Pancreas (tissue), 10 donors: ENCODE data around the gene MACROD1. TPM values are rescaled to one million over a fixed set of nuclear protein-coding genes. Genes with fewer than 3 reads are reported as not detected.

ENCODE experiments used
- ATAC-seq, 4 donors: fragments of 200-7000 bp; cut with Tn5 transposase; one replicate each; pipeline versions ENCODE4 v1.8.0 to v1.9.1; 2020; ENCODE audit warnings: mild to moderate bottlenecking in 4 of 4, moderate library complexity in 4 of 4
- DNase-seq, 6 donors: peaks; one replicate each; pipeline ENCODE4 v3.0.0-alpha.2; 2020
- FAIRE-seq: peaks from 2 replicates; lab custom pipeline; 2012; peaks lifted over from hg19 to GRCh38; lab: Jason Lieb, UNC
- H3K27ac ChIP-seq, 4 donors: fragments of 200-600 bp; sonication (generic); 1 replicate in 3 of 4; 2 replicates in 1 of 4; pipeline versions ENCODE4 v1.5.0 to v1.8.0; 2020
- H3K27me3 ChIP-seq, 4 donors: fragments of 200-600 bp; one replicate each; pipeline ENCODE4 v1.8.0; 2021
- H3K36me3 ChIP-seq, 3 donors: fragments of 200-600 bp; sonication (generic) in 1 of 3; one replicate each; pipeline versions ENCODE4 v1.5.0 to v1.8.0; 2020 to 2021
- H3K4me1 ChIP-seq, 3 donors: fragments of 200-600 bp; one replicate each; pipeline ENCODE4 v1.8.0; 2021
- H3K4me3 ChIP-seq, 4 donors: fragments of 200-600 bp; sonication (generic) in 2 of 4; one replicate each; pipeline versions ENCODE4 v1.5.0 to v1.8.0; 2020 to 2021
- H3K9me3 ChIP-seq, 4 donors: fragments of 200-600 bp; one replicate each; pipeline ENCODE4 v1.8.0; 2021
- WGBS, 2 donors: extraction: QIAGEN DNeasy Blood & Tissue Kit; methylation state at CpG; one replicate each; pipeline ENCODE4 v1.1.7; 2013; 5-methylcytosine and 5-hydroxymethylcytosine counted together
- intact Hi-C, 3 donors: fragments of 100-400 bp; cut with DNase I; formaldehyde crosslinking; loops; one replicate each; pipeline versions ENCODE4 v1.11.1 to v1.14.2; 2022
- polyA plus RNA-seq, 2 donors: library from polyadenylated mRNA; stranded (reverse); fragments of 200-250 nt; gene quantifications; one replicate each; pipeline ENCODE4 v1.2.3, GENCODE V29; 2013
- total RNA-seq, 6 donors: library from RNA; stranded (reverse); fragmentation: NEBNext Ultra II Directional in 4 of 6; extraction: Animal tissue kit (Norgen Biotek cat#: 25700) in 4 of 6; gene quantifications; one replicate each; pipeline versions ENCODE4 v1.2.1 to v1.2.4, GENCODE V29; 2021 to 2023
- TF ChIP-seq, protein P1 (sequence below), 4 donors: fragments of 200-600 bp; sonication (generic) in 3 of 4; IDR thresholded peaks; one replicate each; pipeline versions ENCODE4 v1.5.0 to v1.8.0; 2021; ENCODE audit warnings: antibody characterized with exemption in 4 of 4
- donor health status: healthy with polysubstance abuse.
- donor health status: DM: no; HTN: no; CAD: no; lungs with moderate emphysema.
- donor health status: DM: no; HTN: no; CAD: no.
- donor health status: control.
- donor health status: control.
- donor health status: Bipolar disorder and iron deficiency.
- donor health status: DM: yes; HTN: yes; CAD: no.
- donor health status: DM: no; HTN: no; CAD: no.
- donor health status: DM: no; HTN: no; CAD: no.
- donor health status: DM: yes; HTN: yes; CAD: no.

The MACROD1 gene
- total and polyA plus RNA-seq, 8 donors, result 26.0 to 126 (median 34.8) TPM

DNA sequence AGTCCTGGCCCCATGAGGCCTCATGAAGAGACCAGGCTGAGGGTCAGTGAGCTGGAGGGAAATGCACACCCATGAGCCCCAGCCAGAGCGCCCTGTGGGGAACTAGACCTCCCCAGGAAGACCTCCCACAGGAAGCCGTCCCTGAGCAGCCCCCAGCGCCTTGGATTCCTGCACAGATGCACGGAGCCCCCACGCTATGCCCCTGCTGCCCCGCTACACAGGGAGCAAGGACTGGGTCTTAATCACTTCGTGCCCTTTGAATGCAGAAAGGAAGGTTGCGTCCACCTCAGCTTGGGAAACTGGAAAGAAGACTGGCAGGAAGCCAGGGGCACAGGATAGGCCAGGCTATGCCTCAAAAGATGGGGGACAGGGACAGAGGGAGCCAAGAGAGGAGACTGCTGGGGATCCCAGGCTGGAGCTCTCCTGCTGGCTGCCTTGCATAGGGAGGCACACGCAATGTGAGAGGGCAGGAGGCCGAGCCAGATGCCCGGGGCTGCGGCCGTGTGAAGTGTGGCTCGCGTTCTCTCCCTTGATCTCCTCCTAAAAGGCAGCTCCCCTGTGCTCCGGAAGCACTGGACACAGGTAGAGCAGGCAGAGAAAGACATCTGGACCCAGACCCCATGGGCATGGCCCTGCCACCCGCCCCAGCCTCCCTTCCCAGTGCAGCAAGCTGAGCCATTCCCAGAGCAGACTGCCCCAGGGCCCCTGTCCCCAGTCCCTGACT, 32.8 kb downstream of the MACROD1 start:
- Histone ChIP-seq H3K36me3 (no peaks in the 10 kb centered on the region), H3K27ac (no peak overlapping the region), H3K4me1 (peaks cover 20 to 35% (median 33%) of the 10 kb centered on the region in 3 donors), H3K27me3 (no peaks in the 10 kb centered on the region), H3K9me3 (no peaks in the 10 kb centered on the region), H3K4me3 (no peak overlapping the region)
- intact Hi-C loops, result no loop called here
- WGBS, 2 donors, result 92 to 97% methylated on average over 16 to 17 of the region's 17 CpGs
- TF ChIP-seq, protein P1, sequence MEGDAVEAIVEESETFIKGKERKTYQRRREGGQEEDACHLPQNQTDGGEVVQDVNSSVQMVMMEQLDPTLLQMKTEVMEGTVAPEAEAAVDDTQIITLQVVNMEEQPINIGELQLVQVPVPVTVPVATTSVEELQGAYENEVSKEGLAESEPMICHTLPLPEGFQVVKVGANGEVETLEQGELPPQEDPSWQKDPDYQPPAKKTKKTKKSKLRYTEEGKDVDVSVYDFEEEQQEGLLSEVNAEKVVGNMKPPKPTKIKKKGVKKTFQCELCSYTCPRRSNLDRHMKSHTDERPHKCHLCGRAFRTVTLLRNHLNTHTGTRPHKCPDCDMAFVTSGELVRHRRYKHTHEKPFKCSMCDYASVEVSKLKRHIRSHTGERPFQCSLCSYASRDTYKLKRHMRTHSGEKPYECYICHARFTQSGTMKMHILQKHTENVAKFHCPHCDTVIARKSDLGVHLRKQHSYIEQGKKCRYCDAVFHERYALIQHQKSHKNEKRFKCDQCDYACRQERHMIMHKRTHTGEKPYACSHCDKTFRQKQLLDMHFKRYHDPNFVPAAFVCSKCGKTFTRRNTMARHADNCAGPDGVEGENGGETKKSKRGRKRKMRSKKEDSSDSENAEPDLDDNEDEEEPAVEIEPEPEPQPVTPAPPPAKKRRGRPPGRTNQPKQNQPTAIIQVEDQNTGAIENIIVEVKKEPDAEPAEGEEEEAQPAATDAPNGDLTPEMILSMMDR (IDR thresholded peaks at IDR 0.05), result no peak
- FAIRE-seq (no peak), DNase-seq (no peak), ATAC-seq (no peak)

DNA sequence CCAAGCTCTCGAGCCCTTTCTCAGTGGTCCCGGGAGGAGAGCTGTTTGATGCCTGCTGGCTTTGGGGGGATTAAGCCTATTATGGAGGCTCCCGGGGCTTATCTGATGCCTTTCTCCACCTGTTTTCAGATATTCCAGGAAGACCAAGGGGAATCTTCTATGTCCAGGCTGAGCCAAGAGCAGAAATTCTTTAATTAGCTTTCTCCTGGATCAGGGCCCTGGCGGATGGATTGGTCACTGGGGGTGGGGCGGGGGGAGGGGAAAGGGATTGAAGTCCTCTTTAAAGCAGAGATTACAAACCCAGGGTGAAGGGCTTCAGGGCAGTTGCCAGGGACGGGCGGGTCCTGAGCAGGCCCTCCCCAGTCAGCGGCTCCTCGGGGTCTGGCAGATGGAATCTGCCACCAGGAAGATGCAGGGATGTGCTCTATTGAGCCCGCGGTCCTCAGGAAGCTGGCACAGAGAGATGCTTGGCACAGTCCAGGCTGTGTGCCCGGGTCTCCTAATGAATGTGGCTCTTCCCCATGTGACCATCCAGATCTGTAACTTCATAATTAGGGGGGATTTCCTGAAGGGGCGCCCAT, 33.6 kb downstream of the MACROD1 start:
- no peaks in the 10 kb centered on the region for H3K9me3 ChIP-seq
- no peaks in the 10 kb centered on the region for H3K36me3 ChIP-seq
- DNase-seq, result no peak
- no peaks in the 10 kb centered on the region for H3K27me3 ChIP-seq
- intact Hi-C loops, result no loop called here
- peaks cover 28 to 44% (median 42%) of the 10 kb centered on the region in 3 donors for H3K4me1 ChIP-seq
- WGBS, 2 donors, result 83 to 84% methylated on average over 13 of the region's 13 CpGs
- TF ChIP-seq, protein P1 (IDR thresholded peaks at IDR 0.05), result no peak
- H3K4me3 ChIP-seq, result no peak overlapping the region
- no peak overlapping the region for H3K27ac ChIP-seq
- FAIRE-seq, result no peak
- no peak for ATAC-seq

DNA sequence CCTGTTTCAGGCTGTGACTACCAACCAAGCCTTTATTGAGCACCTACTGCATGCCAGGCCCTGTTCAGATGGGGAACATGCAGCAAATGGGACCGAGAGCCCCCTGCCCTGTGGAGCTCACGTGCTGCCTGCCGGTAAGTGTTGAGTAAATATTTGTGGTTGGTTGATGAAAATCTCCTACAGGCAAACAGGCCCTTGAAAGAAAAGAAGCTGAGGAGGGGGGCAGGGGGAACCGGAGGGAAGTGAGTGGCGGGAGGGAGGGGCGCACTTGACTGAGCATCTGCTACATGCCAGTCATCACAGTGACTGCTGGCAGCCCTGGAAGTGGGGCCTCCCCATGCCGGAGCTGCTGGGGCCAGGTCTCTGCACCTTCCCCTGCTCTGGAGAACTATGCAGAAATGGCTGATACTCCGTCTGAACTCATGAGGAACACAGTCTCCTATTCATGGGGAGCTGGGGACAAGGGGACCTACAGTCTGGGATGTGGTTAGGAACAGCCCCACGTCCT, 34.2 kb downstream of the MACROD1 start:
- TF ChIP-seq, protein P1 (IDR thresholded peaks at IDR 0.05), result no peak
- Histone ChIP-seq H3K4me1 (peaks cover 32 to 48% (median 44%) of the 10 kb centered on the region in 3 donors), H3K4me3 (no peak overlapping the region), H3K27ac (no peak overlapping the region), H3K9me3 (no peaks in the 10 kb centered on the region), H3K36me3 (no peaks in the 10 kb centered on the region), H3K27me3 (no peaks in the 10 kb centered on the region)
- ATAC-seq, result no peak
- no peak for FAIRE-seq
- 45 to 50% methylated on average over 9 of the region's 9 CpGs for WGBS, 2 donors
- intact Hi-C loops, result no loop called here
- DNase-seq, result no peak

DNA sequence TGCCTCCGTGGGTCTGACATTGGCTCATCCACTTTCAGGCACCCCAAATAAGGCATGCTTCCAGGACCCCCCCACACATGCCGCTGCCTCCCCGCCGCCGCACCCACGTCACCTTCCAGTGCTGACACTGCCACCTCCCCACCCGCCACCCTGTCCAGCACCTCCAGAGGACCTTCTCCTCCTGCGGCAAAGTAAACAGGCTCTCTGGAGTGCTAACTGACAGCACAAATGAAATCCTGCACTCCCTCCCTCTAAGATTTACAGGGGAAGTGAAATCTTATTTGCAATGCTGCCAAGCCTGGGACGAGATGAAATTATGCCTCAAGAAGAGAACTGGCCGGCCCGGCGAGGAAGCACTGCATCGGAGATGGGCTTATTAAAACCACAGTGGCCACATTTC, 35.3 kb downstream of the MACROD1 start:
- Histone ChIP-seq H3K36me3 (no peaks in the 10 kb centered on the region), H3K4me3 (no peak overlapping the region), H3K9me3 (no peaks in the 10 kb centered on the region), H3K27me3 (no peaks in the 10 kb centered on the region), H3K27ac (peak overlapping the region in 2 of 4 donors; percentile 41 to 80), H3K4me1 (peaks cover 38 to 57% (median 44%) of the 10 kb centered on the region in 3 donors)
- 32 to 39% methylated on average over 13 of the region's 13 CpGs for WGBS, 2 donors
- intact Hi-C loops, result no loop called here
- ATAC-seq (peak in 3 of 4 donors; percentile 6 to 46 (median 21)), DNase-seq (peak in 2 of 6 donors; percentile 44 to 62), FAIRE-seq (no peak)
- TF ChIP-seq, protein P1 (IDR thresholded peaks at IDR 0.05), result no peak
